Measurements from ENCODE around the gene TCF7L1.

Gene TCF7L1

GRCh38 chr2:85188852-85189251 lies 55.7 kb downstream of the TCF7L1 start:
- Histone ChIP-seq H3K27ac (ENCODE audit: low read depth, low read length, poor library complexity, severe bottlenecking) (no peak overlapping the region), H3F3A (ENCODE audit: insufficient read depth, low read length) (no peaks in the 10 kb centered on the region), H3K4me1 (ENCODE audit: insufficient read depth, low read length, severe bottlenecking) (no peaks in the 10 kb centered on the region), H3K36me3 (ENCODE audit: insufficient read depth, low read length) (no peaks in the 10 kb centered on the region), H3K9me3 (ENCODE audit: low read length) (no peaks in the 10 kb centered on the region), H3K9ac (ENCODE audit: low read length) (no peak overlapping the region), H3K4me2 (ENCODE audit: low read length) (no peak overlapping the region), H3K4me3 (ENCODE audit: low read depth, low read length, poor library complexity, severe bottlenecking) (no peak overlapping the region), H4K20me1 (ENCODE audit: insufficient read depth, low read length) (no peaks in the 10 kb centered on the region), H3K79me2 (ENCODE audit: insufficient read depth, low read length) (no peaks in the 10 kb centered on the region), H2AFZ (ENCODE audit: low read length) (no peak overlapping the region), H3K27me3 (ENCODE audit: insufficient read depth, low read length) (no peaks in the 10 kb centered on the region), H3K9me2 (ENCODE audit: low read depth, low read length) (no peaks in the 10 kb centered on the region)
- TF ChIP-seq CTCF (IDR thresholded peaks at IDR 0.05; ENCODE audit: low read length) (no peak), EZH2 (IDR thresholded peaks at IDR 0.05; ENCODE audit: borderline replicate concordance, low read length) (no peak)

GRCh38 chr2:85189606-85190270 lies 56.5 kb downstream of the TCF7L1 start:
- no peak overlapping the region for H3K4me3 ChIP-seq (ENCODE audit: low read depth, low read length, poor library complexity, severe bottlenecking)
- H3K9me2 ChIP-seq (ENCODE audit: low read depth, low read length) = no peaks in the 10 kb centered on the region
- H3K9ac ChIP-seq (ENCODE audit: low read length) = no peak overlapping the region
- TF ChIP-seq EZH2 (IDR thresholded peaks at IDR 0.05; ENCODE audit: borderline replicate concordance, low read length) (no peak), CTCF (IDR thresholded peaks at IDR 0.05; ENCODE audit: low read length) (no peak)
- H3F3A ChIP-seq (ENCODE audit: insufficient read depth, low read length) = no peaks in the 10 kb centered on the region
- H3K4me2 ChIP-seq (ENCODE audit: low read length) = no peak overlapping the region
- H3K27ac ChIP-seq (ENCODE audit: low read depth, low read length, poor library complexity, severe bottlenecking) = no peak overlapping the region
- no peaks in the 10 kb centered on the region for H3K27me3 ChIP-seq (ENCODE audit: insufficient read depth, low read length)
- no peaks in the 10 kb centered on the region for H3K36me3 ChIP-seq (ENCODE audit: insufficient read depth, low read length)
- no peaks in the 10 kb centered on the region for H4K20me1 ChIP-seq (ENCODE audit: insufficient read depth, low read length)
- no peaks in the 10 kb centered on the region for H3K79me2 ChIP-seq (ENCODE audit: insufficient read depth, low read length)
- no peak overlapping the region for H2AFZ ChIP-seq (ENCODE audit: low read length)
- no peaks in the 10 kb centered on the region for H3K9me3 ChIP-seq (ENCODE audit: low read length)
- no peaks in the 10 kb centered on the region for H3K4me1 ChIP-seq (ENCODE audit: insufficient read depth, low read length, severe bottlenecking)

GRCh38 chr2:85191157-85191556 lies 58.0 kb downstream of the TCF7L1 start:
- Histone ChIP-seq H3K4me2 (ENCODE audit: low read length) (no peak overlapping the region), H3K27ac (ENCODE audit: low read depth, low read length, poor library complexity, severe bottlenecking) (no peak overlapping the region), H3K9ac (ENCODE audit: low read length) (no peak overlapping the region), H3K4me1 (ENCODE audit: insufficient read depth, low read length, severe bottlenecking) (no peaks in the 10 kb centered on the region), H3K27me3 (ENCODE audit: insufficient read depth, low read length) (no peaks in the 10 kb centered on the region), H3K4me3 (ENCODE audit: low read depth, low read length, poor library complexity, severe bottlenecking) (no peak overlapping the region), H3K9me2 (ENCODE audit: low read depth, low read length) (no peaks in the 10 kb centered on the region), H3K9me3 (ENCODE audit: low read length) (no peaks in the 10 kb centered on the region), H3K79me2 (ENCODE audit: insufficient read depth, low read length) (no peaks in the 10 kb centered on the region), H4K20me1 (ENCODE audit: insufficient read depth, low read length) (no peaks in the 10 kb centered on the region), H2AFZ (ENCODE audit: low read length) (no peak overlapping the region), H3F3A (ENCODE audit: insufficient read depth, low read length) (no peaks in the 10 kb centered on the region), H3K36me3 (ENCODE audit: insufficient read depth, low read length) (no peaks in the 10 kb centered on the region)
- no peak for TF ChIP-seq EZH2 (IDR thresholded peaks at IDR 0.05; ENCODE audit: borderline replicate concordance, low read length)
- no peak for TF ChIP-seq CTCF (IDR thresholded peaks at IDR 0.05; ENCODE audit: low read length)

Measured in OCI-LY1 (cell line).